NCI-H2227 treated with DMSO at 0.1 percent for 48 hours (cell line): Measurements from ENCODE around the gene GPR153.
"Not testable (repeated sequence)": the region's sequence is repeated elsewhere in the genome, so short reads cannot be mapped to it uniquely, and the experiment has no call there.

Source experiments
- DNase-seq: peaks from one replicate; lab custom pipeline; 2025; lab: John Stamatoyannopoulos, UW

The GPR153 gene

DNA sequence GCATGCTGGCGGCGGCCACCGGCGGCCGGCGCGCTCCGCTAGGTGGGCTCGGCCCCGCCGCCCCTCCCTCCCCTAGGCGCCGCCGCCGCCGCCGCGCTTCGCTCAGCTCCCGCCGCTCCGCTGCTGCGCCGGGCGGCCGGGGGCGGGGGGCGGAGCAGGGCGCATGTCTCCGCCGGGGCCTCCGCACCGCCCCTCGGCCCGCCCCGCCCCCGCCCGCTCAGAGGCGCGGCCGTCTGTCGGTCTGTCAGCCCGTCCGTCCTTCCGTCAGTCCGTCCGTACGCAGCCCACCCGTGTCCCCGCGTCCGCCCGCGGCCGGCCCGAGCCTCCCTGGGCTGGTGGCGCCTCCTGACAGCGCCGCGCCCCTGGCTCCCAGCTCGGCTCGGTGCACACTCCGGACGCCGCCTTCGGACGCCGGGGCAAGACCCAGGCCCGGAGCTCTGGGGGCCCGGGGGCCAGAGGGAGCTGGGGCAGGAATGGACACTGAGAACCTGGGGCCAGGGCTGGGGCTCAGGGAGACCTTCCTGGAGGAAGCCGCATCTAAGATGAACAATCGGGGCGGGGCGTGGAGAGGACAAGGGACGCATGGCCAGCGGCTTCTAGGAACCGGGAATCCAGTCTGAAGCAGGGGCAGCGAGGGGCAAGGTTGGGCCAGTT lies at the start of gene GPR153:
TSS of gene GPR153 (minus strand) at position 138 of the 654 bp plus-strand sequence. CDS start 6,193 bp downstream, outside the sequence.
- peak; percentile 25 for DNase-seq

DNA sequence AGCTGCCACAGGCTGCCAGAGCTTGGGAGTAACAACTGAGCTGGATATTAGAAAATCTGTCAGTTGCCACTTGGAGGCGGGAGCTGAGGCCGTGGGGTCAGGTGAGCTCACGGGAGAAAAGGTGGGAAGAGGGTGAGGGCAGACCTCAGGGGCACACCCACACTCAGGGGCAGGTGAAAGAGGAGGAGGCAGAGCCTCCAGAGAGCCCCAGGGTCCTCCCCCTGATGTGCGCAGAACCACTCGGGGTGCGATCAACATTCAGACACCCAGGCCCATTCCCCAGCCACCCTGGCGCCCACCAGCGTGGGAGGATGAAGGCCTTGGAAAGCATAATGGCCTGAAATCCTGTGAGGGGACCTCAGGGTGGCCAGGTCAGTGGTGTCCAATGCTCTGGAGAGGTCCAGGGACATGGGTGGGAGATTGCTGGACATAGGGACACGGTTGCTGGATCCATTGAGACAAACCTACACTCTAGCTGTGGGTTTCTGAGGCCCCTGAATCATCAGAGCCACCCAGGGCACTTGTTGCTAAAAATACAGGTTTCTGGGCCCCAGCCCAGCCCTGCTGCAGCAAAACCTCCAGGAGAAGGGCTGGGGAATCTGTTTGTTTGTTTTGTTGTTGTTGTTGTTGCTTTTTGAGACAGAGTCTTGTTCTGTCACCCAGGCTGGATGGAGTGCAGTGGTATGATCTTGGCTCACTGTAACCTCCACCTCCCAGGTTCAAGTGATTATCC lies 49.4 kb upstream of the GPR153 start:
- DNase-seq: no peak

DNA sequence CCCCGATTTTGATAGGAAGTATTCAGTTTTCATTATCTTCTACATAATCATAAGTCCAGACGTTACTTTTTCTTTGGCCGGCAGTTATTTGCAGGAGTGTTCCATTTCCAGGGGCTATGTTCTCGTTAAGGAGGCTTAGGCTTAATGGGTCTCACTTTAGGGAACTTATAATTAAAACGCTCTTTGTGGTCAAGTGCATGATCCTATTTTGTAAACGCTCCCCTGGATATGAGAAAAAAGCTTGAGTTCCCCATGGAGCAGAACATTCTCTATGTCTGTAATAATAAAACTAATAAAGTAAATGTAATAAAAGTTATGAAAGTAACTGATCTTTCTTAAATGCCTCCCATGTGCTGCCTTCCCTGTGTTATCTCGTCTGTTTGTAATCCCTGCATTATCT lies 48.7 kb upstream of the GPR153 start:
- DNase-seq: no peak

DNA sequence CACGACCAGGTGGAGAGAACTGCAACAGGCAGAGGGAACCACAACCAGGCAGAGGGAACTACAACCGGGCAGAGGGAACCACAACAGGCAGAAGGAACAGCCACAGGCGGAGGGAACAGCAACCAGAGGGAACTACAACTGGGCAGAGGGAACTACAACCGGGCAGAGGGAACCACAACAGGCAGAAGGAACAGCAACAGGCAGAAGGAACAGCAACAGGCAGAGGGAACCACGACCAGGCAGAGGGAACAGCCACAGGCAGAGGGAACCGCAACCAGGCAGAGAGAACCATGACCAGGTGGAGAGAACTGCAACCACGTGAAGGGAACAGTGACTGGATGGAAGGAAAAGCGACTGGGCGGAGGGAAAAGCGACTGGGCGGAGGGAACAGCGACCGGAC lies 47.6 kb upstream of the GPR153 start:
- DNase-seq: no peak

DNA sequence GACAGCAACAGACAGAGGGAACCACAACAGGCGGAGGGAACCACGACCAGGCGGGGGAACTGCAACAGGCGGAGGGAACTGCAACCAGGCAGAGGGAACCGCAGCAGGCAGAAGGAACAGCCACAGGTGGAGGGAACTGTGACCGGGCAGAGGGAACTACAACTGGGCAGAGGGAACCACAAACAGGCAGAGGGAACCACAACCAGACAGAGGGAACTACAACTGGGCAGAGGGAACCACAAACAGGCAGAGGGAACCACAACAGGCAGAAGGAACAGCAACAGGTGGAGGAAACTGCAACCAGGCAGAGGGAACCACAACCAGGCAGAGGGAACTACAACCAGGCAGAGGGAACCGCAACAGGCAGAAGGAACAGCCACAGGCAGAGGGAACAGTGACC lies 46.8 kb upstream of the GPR153 start:
- DNase-seq: not testable (repeated sequence)

DNA sequence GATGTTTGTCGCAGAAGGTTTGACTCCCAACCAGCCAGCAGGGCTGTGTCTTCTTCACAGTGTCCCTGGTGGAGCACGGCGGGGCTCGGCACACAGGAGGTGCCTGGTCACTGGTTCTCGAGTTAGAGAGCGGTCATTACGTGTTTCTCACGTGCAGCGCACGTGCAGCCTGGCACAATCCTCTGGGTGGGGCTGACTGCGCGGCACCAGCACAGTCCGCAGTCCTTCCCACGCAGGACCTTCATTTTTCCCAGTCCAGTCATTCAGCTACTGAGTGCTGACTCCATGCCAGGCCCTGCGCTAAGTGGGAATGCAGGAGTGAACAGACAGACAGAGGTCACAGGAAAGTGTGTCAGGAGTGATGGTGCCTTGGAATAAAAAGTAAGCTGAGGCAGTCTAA lies 46.2 kb upstream of the GPR153 start:
- DNase-seq: no peak

DNA sequence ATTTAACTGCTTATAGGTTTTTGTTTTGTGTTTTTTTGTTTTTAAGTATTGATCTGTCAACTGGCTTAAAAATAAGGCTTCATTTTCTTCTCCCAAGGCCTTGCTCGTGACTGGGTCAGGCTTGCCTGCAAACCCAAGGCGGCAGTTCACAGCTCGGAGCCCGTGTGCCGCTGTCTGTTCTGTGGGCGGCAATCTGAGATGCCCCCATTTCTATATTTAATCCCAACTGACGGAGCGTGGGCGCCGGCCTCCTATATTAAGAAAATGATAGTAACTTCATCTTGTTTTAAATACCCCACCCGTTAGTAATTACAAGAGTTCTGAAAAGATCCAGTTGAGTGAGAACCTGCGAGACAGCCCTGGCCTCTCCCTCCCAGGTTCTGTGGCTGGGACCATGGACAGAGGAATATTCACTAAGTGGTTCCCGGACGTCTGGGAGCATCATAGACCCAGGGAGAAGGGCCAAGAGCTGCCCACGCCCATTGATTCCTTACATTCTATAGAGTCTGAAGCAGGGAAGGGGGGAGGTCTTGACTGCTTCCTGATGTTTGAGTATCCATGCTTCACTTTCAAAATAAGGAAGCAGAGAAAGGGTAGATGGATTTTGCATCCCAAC lies 42.6 kb upstream of the GPR153 start:
- no peak for DNase-seq

DNA sequence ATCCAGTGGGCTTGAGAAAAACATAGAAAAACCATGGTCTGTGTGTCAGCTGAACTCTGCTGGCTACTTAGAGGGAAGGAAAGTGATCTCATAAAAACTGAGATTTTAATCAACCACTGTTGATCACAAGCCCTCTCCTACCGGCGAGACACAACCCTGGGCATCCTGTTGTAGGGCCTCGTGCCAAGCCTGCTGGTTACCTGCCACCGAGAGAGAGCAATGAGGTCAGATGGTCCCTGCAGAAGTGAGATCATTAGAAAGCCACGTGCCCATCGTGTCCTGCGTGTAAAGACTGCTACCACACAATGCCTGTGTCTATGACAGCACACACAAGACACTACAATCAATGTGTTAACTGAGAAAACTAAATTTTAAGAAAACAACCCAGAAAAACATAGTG lies 41.7 kb upstream of the GPR153 start:
- no peak for DNase-seq

DNA sequence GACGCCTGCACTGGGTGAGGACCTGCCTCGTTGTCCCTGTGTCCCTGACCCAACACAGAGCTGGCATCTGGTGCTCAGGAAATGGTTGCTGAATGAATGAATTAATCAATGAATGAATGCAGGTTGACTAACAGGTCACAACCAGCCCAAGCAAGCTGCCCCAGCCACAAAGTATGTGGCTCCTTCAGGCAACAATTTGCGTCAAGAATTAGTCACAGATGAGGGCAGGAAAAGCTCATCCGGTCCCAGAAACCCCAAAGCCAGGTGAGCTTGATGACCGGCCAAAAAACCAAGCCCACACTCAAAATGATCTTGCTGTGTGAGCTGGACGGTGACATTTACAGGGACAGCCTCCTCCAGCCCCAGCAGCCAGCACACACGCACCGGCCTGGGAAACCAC lies 40.6 kb upstream of the GPR153 start:
- DNase-seq: no peak

DNA sequence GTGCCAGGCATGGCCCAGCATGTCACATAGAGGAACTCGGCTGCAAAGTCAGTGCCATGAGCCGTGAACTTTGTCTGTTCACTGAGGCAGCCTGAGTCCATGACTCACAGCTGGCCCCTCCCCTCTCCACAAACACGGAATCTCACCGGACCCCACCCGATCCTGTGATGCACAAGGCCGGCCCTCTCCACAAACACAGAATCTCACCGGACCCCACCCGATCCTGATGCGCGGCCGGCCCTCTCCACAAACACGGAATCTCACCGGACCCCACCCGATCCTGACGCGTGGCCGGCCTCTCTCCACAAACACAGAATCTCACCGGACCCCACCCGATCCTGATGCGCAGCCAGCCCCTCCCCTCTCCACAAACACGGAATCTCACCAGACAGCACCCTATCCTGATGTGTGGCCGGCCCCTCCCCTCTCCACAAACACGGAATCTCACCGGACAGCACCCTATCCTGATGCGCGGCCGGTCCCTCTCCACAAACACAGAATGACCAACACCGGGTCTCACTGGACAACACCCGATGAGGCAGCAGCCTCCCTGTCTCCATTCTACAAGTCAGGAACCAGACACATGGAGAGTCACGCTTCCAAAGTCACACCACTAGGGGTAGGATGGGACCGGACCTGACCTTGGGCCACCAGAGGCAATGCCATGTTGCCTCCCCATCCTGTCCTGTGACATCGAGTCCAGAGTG lies 39.6 kb upstream of the GPR153 start:
- no peak for DNase-seq

DNA sequence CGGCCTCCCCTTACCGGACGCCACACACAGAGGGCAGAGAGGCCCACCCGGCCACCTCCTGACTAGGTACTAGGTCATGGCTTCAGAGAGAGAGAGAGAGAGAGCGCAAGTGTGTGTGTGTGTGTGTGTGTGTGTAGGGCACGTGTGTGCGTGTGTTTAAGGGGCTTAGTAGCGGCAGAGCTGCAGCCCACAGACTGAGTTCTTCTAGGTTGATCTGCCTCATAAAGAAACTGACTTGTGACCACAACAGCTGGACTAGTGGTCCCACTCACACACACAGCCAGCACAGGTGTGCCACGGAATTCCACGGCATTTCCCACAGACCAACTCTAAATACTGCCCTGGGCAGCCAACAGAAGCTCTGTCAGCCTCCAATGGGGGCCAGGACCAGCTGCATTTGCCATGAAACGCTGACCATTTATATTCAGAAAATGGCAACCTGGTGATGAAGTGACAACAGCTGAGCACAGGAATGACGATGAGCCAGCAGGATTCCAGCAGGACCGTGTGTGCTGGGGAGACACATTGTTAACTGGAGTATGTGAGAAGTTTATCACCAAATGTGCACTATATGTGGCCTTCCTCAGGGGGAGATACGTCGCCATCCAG lies 38.8 kb upstream of the GPR153 start:
- no peak for DNase-seq

DNA sequence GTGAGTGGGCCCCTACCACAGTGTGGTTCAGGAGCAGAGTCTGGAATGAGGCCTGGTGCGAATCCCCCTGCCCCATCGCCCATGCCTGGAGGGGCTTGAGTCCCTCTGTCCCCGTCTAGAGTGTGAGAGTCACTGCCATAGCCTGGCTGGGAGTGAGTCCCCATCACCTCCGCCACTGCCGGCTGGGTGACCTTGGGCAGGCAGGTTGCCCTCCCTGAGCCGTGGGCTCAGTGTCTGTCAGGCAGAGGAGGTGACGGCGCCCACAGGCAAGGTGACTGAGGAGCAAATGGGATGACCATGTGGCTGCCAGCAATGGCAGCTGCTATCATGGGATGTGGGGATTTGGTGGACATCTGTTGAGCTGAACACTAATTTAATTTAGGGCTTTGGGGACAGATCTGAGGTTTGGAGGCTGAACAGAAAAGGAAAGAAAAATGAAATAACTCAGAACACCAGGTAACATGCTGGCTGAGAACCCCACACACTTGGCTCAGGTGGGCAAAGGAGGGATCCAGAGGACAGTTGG lies 38.1 kb upstream of the GPR153 start:
- no peak for DNase-seq

DNA sequence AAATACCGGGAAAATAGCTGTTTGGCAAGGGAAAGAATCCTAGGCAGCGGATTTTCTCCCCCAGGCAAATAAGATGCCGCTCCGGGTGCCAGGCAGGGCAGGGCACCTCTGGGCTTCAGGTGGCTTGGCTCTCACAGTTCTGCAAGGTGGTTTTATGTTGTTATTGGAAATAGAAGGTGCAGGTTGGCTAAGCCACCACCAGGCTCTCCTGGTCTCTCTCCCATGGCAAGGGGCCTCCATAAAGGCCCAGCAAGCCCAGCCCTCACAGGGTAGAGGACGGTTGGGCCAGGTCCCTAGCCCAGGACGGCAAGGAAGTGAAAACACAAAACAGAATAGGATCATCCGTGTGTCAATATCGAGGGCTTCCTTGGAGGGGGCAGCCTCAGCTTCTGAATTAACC lies 37.6 kb upstream of the GPR153 start:
- DNase-seq: no peak

DNA sequence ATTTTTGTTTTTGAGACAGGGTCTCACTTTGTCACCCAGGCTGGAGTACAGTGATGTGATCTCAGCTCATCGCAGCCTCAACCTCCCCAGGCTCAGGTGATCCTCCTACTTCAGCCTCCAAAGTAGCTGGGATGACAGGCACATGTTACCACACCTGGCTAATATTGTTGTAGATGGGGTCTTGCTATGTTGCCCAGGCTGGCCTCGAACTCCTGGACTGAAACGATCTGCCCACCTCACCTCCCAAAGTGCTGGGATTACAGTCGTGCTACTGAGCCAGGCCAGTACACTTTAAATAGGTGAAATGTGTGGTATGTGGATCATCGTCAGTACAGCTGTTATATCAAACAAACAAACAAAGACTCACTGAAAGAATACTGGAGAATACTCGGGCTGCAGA lies 35.0 kb upstream of the GPR153 start:
- DNase-seq: no peak

DNA sequence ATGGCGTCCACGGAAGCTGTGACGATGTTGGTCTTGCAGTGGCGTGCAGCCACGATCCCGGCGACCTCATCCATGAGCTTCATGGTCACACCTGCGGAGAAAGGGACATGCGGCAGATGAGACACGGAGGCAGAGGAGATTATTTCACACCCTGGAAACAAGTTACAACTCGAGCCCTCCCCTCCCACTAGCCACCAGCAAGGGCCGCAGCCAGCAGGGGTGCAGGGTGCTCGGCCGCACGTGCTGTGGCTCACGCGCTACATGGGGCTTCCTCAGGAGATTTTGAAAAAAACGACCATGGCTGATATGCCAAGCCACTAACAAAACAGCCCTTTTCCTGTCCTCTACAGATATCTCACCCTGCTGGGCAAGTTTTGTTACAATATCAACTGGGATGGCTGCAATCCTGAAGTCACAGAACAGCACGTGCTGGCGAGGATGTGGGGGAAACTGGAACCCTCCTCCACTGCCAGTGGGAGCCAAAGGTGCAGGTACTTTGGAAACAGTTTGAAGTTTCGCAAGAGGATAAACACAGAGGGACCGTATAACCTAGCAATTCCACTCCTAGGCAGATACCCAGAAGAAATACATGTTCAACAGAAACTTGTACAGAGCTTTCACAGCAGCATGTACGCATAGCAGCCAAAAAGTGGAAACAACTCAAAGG lies 34.1 kb upstream of the GPR153 start:
- DNase-seq: no peak

DNA sequence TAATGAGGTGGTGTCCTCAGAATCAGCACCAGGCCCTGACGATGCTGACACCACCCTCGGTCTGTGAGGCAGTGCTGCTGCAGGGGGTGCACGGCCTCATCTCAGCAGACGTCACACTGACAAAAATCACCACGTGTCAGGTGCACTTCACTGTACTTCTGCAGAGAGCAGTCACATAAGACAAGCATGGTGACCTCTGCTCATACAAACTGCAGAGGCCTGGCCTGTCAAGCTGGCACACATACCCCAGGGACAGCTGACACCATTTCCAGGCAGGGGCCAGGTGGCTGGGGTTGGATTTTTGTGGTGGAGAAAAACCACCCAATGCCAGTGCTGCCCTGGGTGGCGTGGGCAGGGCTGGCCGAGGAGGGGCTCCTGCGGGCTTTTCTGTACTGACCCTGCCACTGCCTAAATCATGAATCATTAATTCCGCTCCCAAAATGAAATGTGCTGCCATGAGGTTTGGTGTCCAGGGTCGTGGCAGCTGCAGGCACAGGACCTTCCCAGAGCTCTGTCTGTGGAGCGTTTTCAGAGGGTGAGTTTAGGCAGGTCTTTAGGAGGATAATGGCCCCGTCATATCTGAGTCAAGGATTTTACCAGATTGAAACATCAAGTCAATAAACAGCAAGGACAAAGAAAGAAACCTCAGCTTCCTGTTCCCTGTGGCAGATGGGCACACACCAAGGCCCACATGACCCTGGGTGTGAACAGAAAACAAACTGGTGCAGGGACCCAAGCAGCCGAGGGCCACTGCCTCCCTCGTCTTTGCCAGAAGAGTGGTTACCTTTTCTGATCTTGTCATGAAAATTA lies 33.4 kb upstream of the GPR153 start:
- no peak for DNase-seq

DNA sequence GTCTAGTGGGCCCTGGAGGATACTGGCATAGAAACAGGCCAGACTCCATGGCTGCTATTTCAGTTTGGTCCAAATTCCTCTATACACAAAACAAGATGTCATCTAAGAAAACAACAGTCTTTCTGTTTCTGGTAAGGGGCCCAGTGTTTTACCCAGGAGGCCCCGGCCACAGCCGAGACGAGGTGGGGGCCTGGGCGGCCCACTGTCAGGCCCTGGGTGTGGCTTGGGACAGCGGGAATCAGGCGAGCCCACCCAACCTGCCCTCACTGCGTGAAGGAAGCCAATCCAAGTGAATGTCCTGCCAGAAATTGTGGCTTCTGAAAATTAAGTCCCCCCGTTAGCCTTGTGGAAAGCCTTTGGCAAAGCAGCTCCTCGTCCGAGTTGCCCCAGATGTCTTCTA lies 31.2 kb upstream of the GPR153 start:
- DNase-seq: no peak

DNA sequence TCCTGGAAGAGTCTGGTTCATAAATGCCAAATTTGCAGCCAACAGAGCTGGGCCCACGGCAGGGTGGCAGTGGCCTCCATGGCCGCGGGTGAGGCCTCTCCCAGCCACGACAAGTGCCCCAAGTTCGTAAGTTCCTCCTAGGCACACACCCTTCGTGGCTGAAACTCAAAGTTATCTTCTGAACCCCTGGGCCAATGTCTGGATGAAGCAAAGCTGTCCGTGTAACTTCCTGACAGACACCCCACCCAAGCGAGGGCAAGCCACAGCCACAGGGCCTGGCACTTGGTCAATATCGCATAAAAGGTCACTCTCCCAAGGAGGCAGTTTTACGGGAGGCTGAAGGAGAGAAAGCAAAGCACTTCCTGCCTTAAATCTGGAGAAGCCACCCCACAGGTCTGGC lies 27.8 kb upstream of the GPR153 start:
- no peak for DNase-seq

DNA sequence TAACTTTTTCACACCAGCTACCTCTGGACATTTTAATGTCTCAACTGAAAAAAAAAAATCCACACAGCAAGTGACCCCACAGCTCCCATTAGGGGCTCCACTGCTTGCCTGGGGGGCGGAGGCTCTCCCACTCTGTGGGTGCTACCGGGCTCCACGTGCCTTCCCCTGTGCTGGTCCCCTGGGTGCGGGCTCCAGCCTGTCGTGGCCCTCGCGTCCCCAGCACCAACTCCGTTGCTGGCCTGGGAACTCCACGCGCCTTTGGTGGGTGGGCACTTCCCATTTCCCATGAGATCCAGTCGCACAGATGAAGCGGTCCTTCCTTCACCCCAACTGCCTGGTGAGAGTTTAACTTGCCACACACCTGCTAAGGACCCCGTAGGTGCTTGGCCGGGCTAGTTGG lies 27.1 kb upstream of the GPR153 start:
- DNase-seq: no peak

DNA sequence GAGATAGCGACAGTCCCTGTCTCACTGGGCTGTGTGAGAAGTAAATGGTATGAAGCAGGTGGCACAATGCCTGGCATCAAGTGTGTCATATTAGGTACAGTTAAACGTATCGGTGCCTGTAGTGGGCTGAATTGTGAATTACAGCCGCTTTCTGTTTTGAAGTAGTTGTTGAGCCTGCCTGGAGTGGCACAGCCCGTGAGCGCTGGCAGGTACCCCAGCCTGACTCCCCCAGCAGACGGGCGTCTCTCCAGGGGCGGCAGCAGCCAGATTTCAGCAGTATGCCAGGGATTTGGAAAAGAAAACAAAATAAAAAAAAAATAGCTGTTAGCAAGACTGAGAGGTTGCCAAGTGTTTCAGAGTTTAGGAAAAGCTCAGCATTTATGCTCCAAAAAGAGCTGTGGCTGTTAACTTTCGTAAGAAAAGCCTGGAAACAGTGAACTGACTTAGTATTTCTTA lies 26.6 kb upstream of the GPR153 start:
- DNase-seq: no peak

DNA sequence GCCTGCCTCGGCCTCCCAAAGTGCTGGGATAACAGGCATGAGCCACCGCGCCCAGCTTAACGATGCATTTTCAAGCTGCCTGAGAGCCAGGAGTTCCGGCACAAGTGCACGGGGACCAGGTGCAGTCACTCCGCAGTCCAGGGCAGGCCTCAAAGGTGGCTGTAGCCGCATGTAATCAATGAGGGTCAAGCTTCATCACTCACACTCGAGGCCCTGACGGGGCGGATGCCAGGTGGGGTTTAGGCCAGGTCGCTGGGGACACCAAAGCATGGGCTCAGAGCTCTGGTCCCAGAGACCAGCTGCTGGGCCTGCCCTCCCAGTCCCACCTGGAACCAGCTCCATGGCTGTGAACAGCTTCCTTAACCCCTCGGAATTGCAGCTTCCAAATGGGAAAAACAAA lies 26.1 kb upstream of the GPR153 start:
- DNase-seq: no peak
